Glomerular visceral epithelial cell (primary cell): ENCODE results near the gene ADNP.

Experiments used
- DNase-seq: peaks from one replicate; pipeline ENCODE4 v3.0.0-alpha.2; 2016; ENCODE audit errors: extremely low spot score

The ADNP gene

DNA sequence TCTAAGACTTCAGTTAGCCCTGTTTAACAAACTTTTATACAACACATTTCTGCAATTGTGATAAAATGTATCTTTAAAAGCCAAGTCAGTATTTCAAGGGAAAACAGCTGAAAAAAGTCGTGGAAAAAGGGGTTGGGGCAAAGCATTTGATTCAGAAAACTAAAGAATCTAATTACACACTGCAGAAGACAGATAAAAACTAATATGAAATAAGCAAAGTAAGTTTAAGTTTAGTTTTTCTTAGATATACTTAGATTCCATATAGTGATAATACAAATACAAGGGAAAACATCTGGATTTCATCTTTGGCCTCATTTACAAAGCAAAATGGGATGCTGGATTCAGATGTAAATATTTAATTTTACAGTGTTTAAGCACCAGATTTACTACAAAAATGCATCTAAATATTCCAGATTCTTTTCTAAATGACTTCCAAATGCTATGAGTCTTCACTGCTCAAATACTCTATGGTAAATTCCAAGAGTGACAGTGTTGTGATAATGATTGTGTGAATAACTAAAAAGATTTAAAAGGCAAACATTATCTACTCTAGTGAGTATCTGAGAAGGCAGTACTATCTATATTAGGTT is 1.5 kb upstream of the ADNP start:
- no peak for DNase-seq

DNA sequence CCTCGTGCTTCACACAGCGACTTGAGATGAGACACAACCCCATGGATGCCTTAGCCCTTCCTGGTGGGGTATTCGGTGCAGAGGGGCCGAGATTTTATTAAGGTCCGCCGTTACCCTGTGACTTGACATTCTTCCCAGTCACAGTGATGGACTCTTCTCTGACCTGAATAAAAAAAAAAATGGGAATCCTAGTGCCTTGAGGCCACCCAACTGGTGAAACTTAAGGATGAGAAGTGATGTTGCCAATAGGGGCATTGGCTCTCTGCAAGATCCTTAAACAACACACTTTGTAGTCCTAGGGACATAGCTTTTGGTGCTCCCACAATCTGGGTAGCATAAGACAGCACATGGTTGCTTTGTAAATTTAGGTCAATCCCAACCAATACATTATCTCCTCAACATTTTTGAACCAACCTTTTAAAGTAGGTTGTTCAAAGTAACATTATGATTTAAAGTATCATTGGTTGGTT is 814 bp upstream of the ADNP start:
- DNase-seq, result no peak

DNA sequence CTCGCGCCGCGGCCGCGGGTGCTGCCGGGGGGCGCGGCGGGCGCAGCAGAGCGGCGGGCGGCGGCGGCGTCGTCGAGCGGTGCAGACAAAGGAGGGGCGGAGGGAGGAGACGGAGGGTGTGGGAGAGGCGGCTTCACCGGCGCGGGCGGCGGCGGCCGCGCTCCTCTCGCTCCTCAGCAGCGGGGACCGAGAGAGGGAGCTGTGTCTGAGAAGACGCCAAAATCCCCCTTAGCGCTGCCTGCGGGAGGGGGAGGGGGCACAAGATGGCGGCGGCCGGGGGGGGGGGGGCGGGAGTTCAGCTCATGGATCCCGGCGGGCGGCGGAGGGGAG is 296 bp downstream of the ADNP start:
- no peak for DNase-seq

DNA sequence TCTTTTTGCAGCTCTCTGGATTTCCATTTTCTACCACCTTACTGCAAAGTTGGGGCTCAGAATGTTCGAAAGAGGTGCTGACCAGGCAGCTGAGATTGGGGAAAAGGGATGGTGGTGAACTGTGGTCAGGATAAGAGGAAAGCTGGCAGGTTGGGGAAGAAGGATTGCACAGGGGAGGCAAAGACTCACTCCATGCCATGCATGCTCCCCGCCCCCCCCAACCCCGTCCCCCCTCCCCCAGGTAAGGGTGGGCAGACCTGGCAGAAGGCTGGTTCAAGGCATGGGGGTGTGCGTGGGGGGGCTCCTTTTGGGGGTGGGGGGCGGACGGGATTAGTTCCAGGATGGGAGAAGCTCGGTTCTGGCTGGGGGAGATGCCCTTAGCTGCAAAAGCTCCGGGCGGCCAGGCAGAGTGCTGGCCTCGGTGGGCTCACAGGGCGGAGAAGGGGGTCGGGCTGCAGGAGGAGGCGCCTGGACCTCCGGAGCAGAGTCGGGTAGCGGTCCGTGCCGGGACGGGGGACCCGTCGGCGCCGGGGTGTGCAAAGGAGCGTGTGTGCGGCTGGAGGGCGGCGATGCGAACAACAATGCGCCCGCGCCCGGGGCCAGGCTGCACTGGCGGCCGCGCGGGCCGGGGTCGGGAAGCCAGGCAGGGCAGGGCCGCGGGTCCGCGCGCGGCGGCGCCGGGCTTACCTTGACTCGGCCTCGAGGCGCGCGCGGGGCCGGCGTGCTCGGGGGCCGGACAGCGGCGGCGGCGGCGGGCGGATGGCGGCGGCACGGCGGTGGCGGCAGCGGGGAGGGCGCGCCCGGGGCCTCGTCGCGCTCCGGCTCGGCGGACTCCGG is 880 bp downstream of the ADNP start:
- DNase-seq, result peak; percentile 18

- peak; percentile 94 for DNase-seq
These were observed 1.7 kb downstream of the ADNP start for GRCh38 chr20:50929299-50930138.

- no peak for DNase-seq
These were observed 2.8 kb downstream of the ADNP start for GRCh38 chr20:50928469-50928868.

DNA sequence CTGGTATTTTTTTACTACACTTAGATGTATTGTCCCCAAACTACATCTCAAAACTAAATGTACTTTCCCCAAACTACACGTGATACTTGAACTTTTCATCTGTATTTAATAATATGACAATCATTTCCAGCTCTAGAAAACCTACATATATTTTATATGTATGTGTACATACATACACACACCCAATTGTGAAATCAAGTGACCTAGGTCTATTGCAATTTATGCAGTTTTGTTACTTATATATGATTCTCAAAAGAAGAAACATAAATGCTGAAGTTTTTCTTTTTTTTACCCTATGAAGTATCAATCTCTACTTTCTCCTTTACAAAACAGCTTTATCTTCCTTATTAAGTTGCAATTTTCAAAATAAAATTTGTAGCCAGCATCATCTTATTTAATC is 4.7 kb downstream of the ADNP start:
- no peak for DNase-seq

DNA sequence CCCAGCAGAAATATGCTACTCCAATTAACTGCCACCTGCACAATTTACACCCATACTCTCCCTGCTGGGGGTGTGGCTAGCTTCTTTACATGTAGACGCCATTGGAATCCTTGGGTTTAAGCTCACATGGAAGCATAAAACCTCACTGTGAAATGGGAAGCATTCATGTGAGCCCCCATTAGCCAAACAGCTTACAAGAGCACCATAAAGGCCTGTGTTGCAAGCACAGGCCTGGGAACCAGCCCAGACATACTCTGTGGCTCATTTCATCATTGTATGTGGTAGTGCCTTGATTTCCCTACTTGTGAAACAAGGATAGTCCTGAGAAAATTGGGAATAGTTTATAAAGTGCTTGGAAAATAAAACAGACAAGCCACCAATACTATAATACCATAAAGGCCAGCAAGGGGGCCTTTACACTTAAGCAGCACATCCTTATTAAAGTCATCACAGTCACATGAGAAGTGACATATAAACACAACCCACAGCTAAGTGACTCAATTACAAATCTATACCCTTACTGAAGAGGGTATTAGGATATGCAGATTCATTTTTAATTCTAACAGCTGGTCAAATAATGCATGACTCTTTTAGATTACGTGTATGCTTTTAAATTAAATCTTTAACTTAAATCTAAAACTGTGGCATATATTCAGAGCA is 6.8 kb downstream of the ADNP start:
- no peak for DNase-seq

GRCh38 chr20:50921803-50922501 is 9.3 kb downstream of the ADNP start:
- no peak for DNase-seq

DNA sequence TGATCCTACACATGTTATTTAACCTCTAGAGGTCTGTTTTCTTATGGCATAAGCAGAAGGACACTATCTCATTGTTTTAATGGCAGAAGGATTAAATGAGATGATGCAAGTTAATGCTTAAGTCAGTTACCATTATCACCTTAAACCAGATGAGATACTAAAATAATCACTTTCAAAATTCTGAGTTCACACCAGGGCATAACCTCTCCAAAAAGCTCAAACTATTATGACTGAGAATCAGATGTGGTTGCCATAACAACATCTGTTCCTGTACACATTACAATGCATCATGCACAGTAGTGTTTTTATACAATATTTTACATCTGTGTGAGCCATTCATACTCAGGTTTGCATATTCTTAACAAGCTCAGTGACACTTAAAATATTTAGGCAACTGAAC is 10.2 kb downstream of the ADNP start:
- no peak for DNase-seq

DNA sequence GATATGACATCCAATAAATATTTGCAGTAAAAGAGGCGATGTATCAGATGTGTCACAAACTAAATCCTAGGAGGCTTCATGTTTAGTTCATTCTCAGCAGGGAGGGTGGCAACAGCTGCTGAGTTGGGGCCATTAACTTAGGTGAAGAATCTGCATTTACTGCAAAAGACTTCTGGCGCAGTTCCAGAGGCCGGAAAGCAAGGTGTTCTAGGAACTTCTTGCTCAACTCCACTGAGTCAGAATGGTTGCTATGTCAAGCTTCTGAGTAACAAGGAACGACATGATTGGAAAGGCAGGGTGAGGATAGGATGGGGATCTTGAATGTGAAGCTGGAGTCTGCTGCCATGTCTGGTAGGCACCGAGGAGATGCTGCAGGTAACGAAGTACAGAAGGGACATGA is 11.7 kb downstream of the ADNP start:
- peak; percentile 56 for DNase-seq

DNA sequence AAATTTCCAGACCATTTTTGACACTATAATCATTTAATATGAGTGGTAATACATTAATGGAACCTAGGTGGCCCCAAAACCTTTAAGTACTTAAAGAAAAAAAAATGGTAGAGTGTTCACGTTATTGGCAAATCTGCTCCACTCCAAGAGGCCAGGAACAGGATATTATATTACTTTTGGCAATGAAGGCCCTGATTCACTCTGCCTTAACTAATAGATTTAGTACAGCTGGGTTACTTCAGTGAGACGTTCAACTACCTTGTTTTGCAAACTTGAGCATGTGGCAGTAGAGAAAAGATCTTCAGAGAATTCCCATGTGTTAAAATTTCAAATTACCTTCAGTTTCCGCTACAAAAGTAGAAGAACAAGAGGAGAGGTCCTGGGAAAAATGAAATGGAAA is 12.8 kb downstream of the ADNP start:
- DNase-seq, result no peak

GRCh38 chr20:50916934-50917333 is 14.3 kb downstream of the ADNP start:
- no peak for DNase-seq

DNA sequence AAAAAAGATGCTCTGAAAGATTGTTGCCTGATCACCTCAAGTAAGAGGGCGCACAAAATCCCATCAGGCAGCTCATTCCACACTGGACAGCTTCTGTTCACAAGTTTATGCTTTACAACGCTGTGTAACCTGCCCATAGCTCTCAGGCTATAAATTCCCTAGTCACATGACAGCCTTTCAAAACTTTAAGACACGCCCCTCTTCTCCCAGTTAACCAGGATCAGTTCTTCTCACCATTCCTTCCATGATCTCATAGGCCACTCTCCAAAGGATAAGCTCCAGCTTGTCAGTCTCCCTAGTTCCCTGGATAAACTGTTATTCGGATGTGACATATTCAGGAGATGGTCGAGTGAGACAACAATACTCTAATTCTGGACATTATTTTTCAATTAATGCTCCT is 15.0 kb downstream of the ADNP start:
- peak; percentile 27 for DNase-seq

DNA sequence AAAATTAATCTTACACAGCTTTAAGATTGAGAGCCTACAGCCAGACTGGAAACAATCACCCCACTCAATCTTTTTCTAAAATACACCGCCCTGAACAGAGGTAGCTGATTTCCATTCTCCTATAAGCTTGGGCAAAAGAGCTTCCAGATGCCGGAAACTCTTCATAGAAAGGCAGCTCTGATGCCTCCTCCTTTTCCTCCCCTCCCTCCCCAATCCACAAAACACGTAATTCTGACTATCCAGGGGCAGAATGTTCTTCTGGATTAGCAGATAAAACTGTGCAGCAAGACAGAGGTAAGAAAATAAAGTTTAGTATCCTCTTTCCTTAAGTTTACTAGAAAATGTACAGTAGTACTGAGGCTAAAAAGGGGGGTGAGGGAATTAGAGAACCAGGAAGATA is 15.8 kb downstream of the ADNP start:
- no peak for DNase-seq

- peak; percentile 66 for DNase-seq
These were observed 17.4 kb downstream of the ADNP start for GRCh38 chr20:50913690-50914375.

DNA sequence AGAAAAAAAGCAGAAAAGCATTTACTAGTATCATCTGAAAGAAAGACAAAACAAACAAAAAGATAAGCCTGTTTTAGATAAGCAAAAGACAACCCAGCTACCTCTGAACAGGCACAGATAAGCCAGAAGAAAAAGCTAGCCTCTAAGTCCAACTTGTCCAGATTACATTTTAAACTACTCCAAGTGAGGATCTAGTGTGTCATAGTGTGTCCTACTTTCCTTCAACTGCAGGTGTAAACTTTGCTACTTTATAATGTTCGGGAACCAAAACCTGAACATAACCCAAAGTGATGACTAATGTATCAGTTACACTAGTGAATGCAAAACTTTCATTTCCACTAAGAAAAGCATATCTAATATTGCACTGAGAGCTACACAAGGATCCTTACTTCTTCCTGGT is 19.5 kb downstream of the ADNP start:
- no peak for DNase-seq

- no peak for DNase-seq
These were observed 20.2 kb downstream of the ADNP start for GRCh38 chr20:50911030-50911429.

DNA sequence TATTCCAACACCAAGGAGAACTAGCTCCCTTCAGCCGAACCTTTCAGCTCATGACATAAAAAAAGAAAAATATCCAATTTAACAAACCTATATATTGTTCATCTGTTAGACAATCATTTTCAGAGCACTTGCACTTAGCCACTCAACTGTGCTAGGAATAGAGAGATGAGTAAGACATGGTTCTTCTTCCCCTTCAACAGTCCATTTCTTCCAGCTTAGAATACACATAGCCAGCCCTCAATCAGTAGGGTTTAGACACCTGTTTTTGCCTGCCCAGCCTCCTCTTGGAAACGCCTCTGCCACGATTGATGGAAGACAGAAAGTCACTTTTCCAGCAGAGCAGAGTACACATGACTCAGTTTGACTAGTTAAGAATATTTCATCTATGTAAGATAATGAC is 21.8 kb downstream of the ADNP start:
- no peak for DNase-seq

- no peak for DNase-seq
These were observed 27.1 kb downstream of the ADNP start for GRCh38 chr20:50904067-50904570.
